Peyer's patch (tissue), 4 donors: ENCODE measurements around the gene ARHGAP20.

ENCODE experiments used
- POLR2A ChIP-seq, 2 donors: fragments of 450-650 bp; IDR thresholded peaks; one replicate each; pipeline ENCODE4 v1.5.1; 2017; ENCODE audit warnings: antibody characterized with exemption in 2 of 2, mild to moderate bottlenecking in 2 of 2, moderate library complexity in 2 of 2
- TF ChIP-seq, protein P1 (sequence below), 6 experiments: fragments of 450-650 bp in 4 of 6; fragments of 200-600 bp in 2 of 6; sonication (generic) in 1 of 6; IDR thresholded peaks; one replicate each; pipeline ENCODE4 v1.5.1; 2017 to 2019; ENCODE audit warnings: antibody characterized with exemption in 6 of 6, mild to moderate bottlenecking in 3 of 6, moderate library complexity in 1 of 6

DNA sequence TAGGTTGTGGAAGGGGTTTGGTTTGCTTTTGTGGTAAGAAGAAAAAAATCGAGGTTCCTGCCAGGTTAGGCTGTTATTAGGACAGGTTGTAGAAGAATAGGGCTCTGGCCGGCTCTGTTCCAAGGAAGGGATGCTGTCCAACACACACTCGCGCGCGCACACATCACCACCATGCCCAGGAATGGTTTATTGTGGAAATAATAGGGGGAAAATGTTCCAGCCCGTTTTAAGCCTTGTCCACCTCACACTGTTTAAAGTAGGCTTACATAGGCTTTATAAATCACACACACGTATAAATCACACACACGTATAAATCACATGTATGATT is 1.2 kb upstream of the ARHGAP20 start:
- TF ChIP-seq, protein P1, sequence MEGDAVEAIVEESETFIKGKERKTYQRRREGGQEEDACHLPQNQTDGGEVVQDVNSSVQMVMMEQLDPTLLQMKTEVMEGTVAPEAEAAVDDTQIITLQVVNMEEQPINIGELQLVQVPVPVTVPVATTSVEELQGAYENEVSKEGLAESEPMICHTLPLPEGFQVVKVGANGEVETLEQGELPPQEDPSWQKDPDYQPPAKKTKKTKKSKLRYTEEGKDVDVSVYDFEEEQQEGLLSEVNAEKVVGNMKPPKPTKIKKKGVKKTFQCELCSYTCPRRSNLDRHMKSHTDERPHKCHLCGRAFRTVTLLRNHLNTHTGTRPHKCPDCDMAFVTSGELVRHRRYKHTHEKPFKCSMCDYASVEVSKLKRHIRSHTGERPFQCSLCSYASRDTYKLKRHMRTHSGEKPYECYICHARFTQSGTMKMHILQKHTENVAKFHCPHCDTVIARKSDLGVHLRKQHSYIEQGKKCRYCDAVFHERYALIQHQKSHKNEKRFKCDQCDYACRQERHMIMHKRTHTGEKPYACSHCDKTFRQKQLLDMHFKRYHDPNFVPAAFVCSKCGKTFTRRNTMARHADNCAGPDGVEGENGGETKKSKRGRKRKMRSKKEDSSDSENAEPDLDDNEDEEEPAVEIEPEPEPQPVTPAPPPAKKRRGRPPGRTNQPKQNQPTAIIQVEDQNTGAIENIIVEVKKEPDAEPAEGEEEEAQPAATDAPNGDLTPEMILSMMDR (IDR thresholded peaks at IDR 0.05), result no peak
- no peak for TF ChIP-seq POLR2A (IDR thresholded peaks at IDR 0.05)
